H1 (cell line): ENCODE data around the gene RTCA. TPM values are rescaled to one million over a fixed set of nuclear protein-coding genes. Genes with fewer than 3 reads are reported as not detected.

Source experiments
- CTCF ChIA-PET: fragments of 300-600 bp; sonication (Branson Sonifier 250); formaldehyde crosslinking; loops from one replicate; lab custom pipeline; 2021; ENCODE audit not compliant: partially characterized antibody; lab: Charles Lee
- POLR2A ChIA-PET: fragments of 300-600 bp; sonication (Branson Sonifier 250); formaldehyde crosslinking; loops from one replicate; lab custom pipeline; 2021; ENCODE audit warnings: inconsistent platforms; ENCODE audit not compliant: partially characterized antibody; lab: Charles Lee
- DNase-seq, 2 experiments: peaks; one replicate each; pipeline versions ENCODE4 v3.0.0 to v3.0.0-alpha.2; 2010 to 2022; ENCODE audit warnings: low spot score in 2 of 2, low read depth in 1 of 2, mixed read lengths in 1 of 2
- FAIRE-seq: peaks from 2 replicates; lab custom pipeline; 2011; peaks lifted over from hg19 to GRCh38; lab: Jason Lieb, UNC
- H2AFZ ChIP-seq: 2 replicates; pipeline ENCODE4 v1.8.1; 2012; ENCODE audit warnings: low read length, inconsistent platforms
- H2AK5ac ChIP-seq: 2 replicates; pipeline ENCODE4 v1.6.1; 2013; ENCODE audit warnings: low read depth, low read length
- H2BK120ac ChIP-seq: replicated peaks from 2 replicates; pipeline ENCODE3; 2013; ENCODE audit warnings: low read depth, low read length, inconsistent platforms
- H2BK12ac ChIP-seq: 2 replicates; pipeline ENCODE4 v1.6.1; 2013; ENCODE audit warnings: low read depth, low read length
- H2BK15ac ChIP-seq: 2 replicates; pipeline ENCODE4 v1.6.1; 2013; ENCODE audit warnings: low read length
- H2BK20ac ChIP-seq: 2 replicates; pipeline ENCODE4 v1.6.1; 2013; ENCODE audit warnings: low read length
- H2BK5ac ChIP-seq: 2 replicates; pipeline ENCODE4 v1.6.1; 2013; ENCODE audit warnings: low read depth, low read length
- H3K14ac ChIP-seq: 2 replicates; pipeline ENCODE4 v1.6.1; 2013; ENCODE audit warnings: inconsistent platforms; ENCODE audit not compliant: insufficient read length
- H3K18ac ChIP-seq: 2 replicates; pipeline ENCODE4 v1.6.1; 2013; ENCODE audit warnings: low read length; ENCODE audit errors: extremely low read depth
- H3K23ac ChIP-seq: 2 replicates; pipeline ENCODE4 v1.6.1; 2013; ENCODE audit warnings: inconsistent platforms; ENCODE audit not compliant: insufficient read length
- H3K23me2 ChIP-seq: 2 replicates; pipeline ENCODE4 v1.6.1; 2013; ENCODE audit warnings: low read depth, low read length
- H3K27ac ChIP-seq: 2 replicates; pipeline ENCODE4 v1.6.1; 2011; ENCODE audit warnings: low read depth, low read length, inconsistent platforms
- H3K27me3 ChIP-seq, 4 experiments: replicated peaks in 1 of 4; 1 replicate in 1 of 4; 2 replicates in 3 of 4; pipeline versions ENCODE4 v1.6.1 to v1.8.1; 2011 to 2013; ENCODE audit warnings: low read length in 3 of 4, mild to moderate bottlenecking in 3 of 4, inconsistent platforms in 2 of 4, mixed read lengths in 2 of 4, moderate library complexity in 1 of 4; ENCODE audit not compliant: control insufficient read depth in 3 of 4, insufficient read depth in 3 of 4; ENCODE audit errors: extremely low read depth in 1 of 4
- H3K36me3 ChIP-seq, 4 experiments: 2 replicates each; pipeline versions ENCODE4 v1.6.1 to v1.8.1; 2011 to 2013; ENCODE audit warnings: mild to moderate bottlenecking in 4 of 4, low read length in 3 of 4, moderate library complexity in 2 of 4, control low read depth in 1 of 4, inconsistent platforms in 1 of 4; ENCODE audit not compliant: insufficient read depth in 4 of 4, control insufficient read depth in 2 of 4
- H3K4ac ChIP-seq: replicated peaks from 2 replicates; pipeline ENCODE3; 2013; ENCODE audit warnings: low read length, low read depth, mixed read lengths, inconsistent platforms; ENCODE audit not compliant: insufficient read length
- H3K4me1 ChIP-seq, 4 experiments: replicated peaks in 1 of 4; 1 replicate in 1 of 4; 2 replicates in 3 of 4; pipeline versions ENCODE4 v1.6.1 to v1.8.1; 2011 to 2013; ENCODE audit warnings: low read length in 3 of 4, inconsistent platforms in 2 of 4, mixed read lengths in 1 of 4; ENCODE audit not compliant: insufficient read depth in 4 of 4, control insufficient read depth in 3 of 4
- H3K4me2 ChIP-seq, 2 experiments: 2 replicates each; pipeline versions ENCODE4 v1.6.1 to v1.8.1; 2011 to 2013; ENCODE audit warnings: low read depth in 2 of 2, low read length in 2 of 2, control low read depth in 1 of 2, inconsistent platforms in 1 of 2, mild to moderate bottlenecking in 1 of 2; ENCODE audit not compliant: insufficient read depth in 1 of 2
- H3K4me3 ChIP-seq, 4 experiments: fragments of 200-600, 300-600 bp in 1 of 4; sonication (generic), shearing (Covaris generic), sonication (Bioruptor Twin) in 1 of 4; 2 replicates each; pipeline versions ENCODE4 v1.5.1 to v1.8.1; 2011 to 2016; ENCODE audit warnings: low read length in 4 of 4, low read depth in 3 of 4, control low read depth in 2 of 4, inconsistent platforms in 2 of 4, mild to moderate bottlenecking in 2 of 4, mixed read lengths in 1 of 4, moderate library complexity in 1 of 4; ENCODE audit not compliant: insufficient read depth in 2 of 4; ENCODE audit errors: extremely low read depth in 1 of 4
- H3K56ac ChIP-seq: replicated peaks from 2 replicates; pipeline ENCODE3; 2013; ENCODE audit warnings: low read depth, mild to moderate bottlenecking, mixed read lengths, low read length, inconsistent platforms; ENCODE audit not compliant: insufficient read length
- H3K79me1 ChIP-seq: 2 replicates; pipeline ENCODE4 v1.6.1; 2013; ENCODE audit warnings: low read depth, low read length, control low read depth
- H3K79me2 ChIP-seq, 2 experiments: 2 replicates each; pipeline versions ENCODE4 v1.6.1 to v1.8.1; 2012 to 2013; ENCODE audit warnings: low read length in 2 of 2, mild to moderate bottlenecking in 2 of 2, inconsistent platforms in 1 of 2; ENCODE audit not compliant: insufficient read depth in 2 of 2, control insufficient read depth in 1 of 2
- H3K9ac ChIP-seq, 4 experiments: replicated peaks in 1 of 4; 1 replicate in 1 of 4; 2 replicates in 3 of 4; pipeline versions ENCODE4 v1.6.1 to v1.8.1; 2011 to 2013; ENCODE audit warnings: low read depth in 3 of 4, low read length in 3 of 4, control low read depth in 2 of 4, mild to moderate bottlenecking in 2 of 4, moderate library complexity in 2 of 4, inconsistent platforms in 1 of 4; ENCODE audit errors: extremely low read depth in 1 of 4
- H3K9me3 ChIP-seq, 2 experiments: 2 replicates each; pipeline versions ENCODE4 v1.6.1 to v1.8.1; 2012 to 2013; ENCODE audit warnings: mild to moderate bottlenecking in 2 of 2, moderate library complexity in 2 of 2, control low read depth in 1 of 2, inconsistent platforms in 1 of 2, low read depth in 1 of 2, low read length in 1 of 2, mixed read lengths in 1 of 2; ENCODE audit not compliant: insufficient read depth in 2 of 2
- H4K20me1 ChIP-seq, 2 experiments: replicated peaks in 1 of 2; 2 replicates each; pipeline versions ENCODE3 to v1.8.1; 2011 to 2013; ENCODE audit warnings: inconsistent platforms in 2 of 2, low read length in 2 of 2, mild to moderate bottlenecking in 1 of 2; ENCODE audit not compliant: insufficient read depth in 2 of 2, control insufficient read depth in 1 of 2
- H4K5ac ChIP-seq: 2 replicates; pipeline ENCODE4 v1.6.1; 2013; ENCODE audit warnings: low read length, low read depth, mixed read lengths, inconsistent platforms; ENCODE audit not compliant: insufficient read length
- H4K8ac ChIP-seq: 2 replicates; pipeline ENCODE4 v1.8.0; 2013; ENCODE audit warnings: mild to moderate bottlenecking, moderate library complexity, low read length, inconsistent platforms; ENCODE audit not compliant: insufficient read depth; ENCODE audit errors: extremely low read depth
- H4K91ac ChIP-seq: replicated peaks from 2 replicates; pipeline ENCODE3; 2013; ENCODE audit warnings: low read length, mixed read lengths, inconsistent platforms; ENCODE audit not compliant: insufficient read length
- ASH2L ChIP-seq: fragments of 200-600, 300-600 bp; sonication (generic); IDR thresholded peaks from one replicate; pipeline ENCODE4 v1.7.1; 2017; ENCODE audit warnings: low read length
- GTF2F1 ChIP-seq: IDR thresholded peaks from 2 replicates; pipeline ENCODE4 v1.6.1; 2012; ENCODE audit warnings: low read depth, low read length, improper control_type of control experiment, borderline replicate concordance
- KDM1A ChIP-seq: fragments of 200-600, 300-600 bp; sonication (generic); IDR thresholded peaks from 2 replicates; pipeline ENCODE4 v1.7.1; 2016; ENCODE audit warnings: mild to moderate bottlenecking, low read length, borderline replicate concordance
- POU5F1 ChIP-seq: IDR thresholded peaks from 2 replicates; pipeline ENCODE4 v1.6.1; 2011; ENCODE audit warnings: low read depth, mild to moderate bottlenecking, low read length, moderate library complexity
- SAP30 ChIP-seq: fragments of 300-600 bp; sonication (generic); IDR thresholded peaks from 2 replicates; pipeline ENCODE4 v1.7.1; 2012; ENCODE audit warnings: low read length, moderate library complexity, mild to moderate bottlenecking, inconsistent platforms; ENCODE audit not compliant: insufficient read depth, insufficient replicate concordance
- SRF ChIP-seq: IDR thresholded peaks from 2 replicates; pipeline ENCODE4 v1.6.1; 2011; ENCODE audit warnings: mild to moderate bottlenecking, low read depth, low read length, moderate library complexity
- TEAD4 ChIP-seq: IDR thresholded peaks from 2 replicates; pipeline ENCODE4 v1.6.1; 2012; ENCODE audit warnings: low read depth, low read length, inconsistent platforms, mixed read lengths
- WGBS, 2 experiments: shearing (Covaris generic) in 1 of 2; methylation state at CpG; one replicate each; pipeline versions ENCODE4 v1.1.6 to v1.1.7; 2013 to 2015; ENCODE audit warnings: low lambda C conversion rate in 2 of 2, mixed read lengths in 2 of 2, inconsistent platforms in 1 of 2, low coverage in 1 of 2, missing lambda C conversion rate in 1 of 2; ENCODE audit not compliant: insufficient replicate concordance in 2 of 2, insufficient coverage in 1 of 2, insufficient read length in 1 of 2; ENCODE audit errors: extremely low coverage in 1 of 2, missing lambda C conversion rate in 1 of 2; 5-methylcytosine and 5-hydroxymethylcytosine counted together
- polyA plus RNA-seq, 7 experiments: library from polyadenylated mRNA; depleted of rRNA in 3 of 7; stranded (reverse) in 5 of 7; unstranded in 2 of 7; fragments of >200 nt in 5 of 7; fragments of 200-250 nt in 2 of 7; gene quantifications; 1 replicate in 5 of 7; 2 replicates in 1 of 7; 4 replicates in 1 of 7; pipeline versions ENCODE4 v1.2.1 to v1.2.3, GENCODE V29; 2011 to 2013; ENCODE audit warnings: missing spikeins in 2 of 7, mixed read lengths in 2 of 7
- total RNA-seq: library from RNA; stranded (reverse); fragmentation: NEBNext Ultra II Directional; extraction: Animal tissue kit (Norgen Biotek cat#: 25700); gene quantifications from 2 replicates; pipeline ENCODE4 v1.2.1, GENCODE V29; 2021
- TF ChIP-seq, protein P1 (sequence below), 3 experiments: IDR thresholded peaks; 1 replicate in 2 of 3; 2 replicates in 1 of 3; pipeline versions ENCODE4 v1.5.1 to v1.6.1; 2011; ENCODE audit warnings: low read length in 3 of 3, mild to moderate bottlenecking in 3 of 3, inconsistent platforms in 2 of 3, low read depth in 1 of 3, moderate library complexity in 1 of 3; ENCODE audit not compliant: insufficient read depth in 1 of 3; ENCODE audit errors: control extremely low read depth in 1 of 3

RTCA gene
- total and polyA plus RNA-seq, 2 of the 8 experiments (the other 6 are each of a cell fraction or from before 2014, with no cell fraction given): 13.8 to 31.6 TPM

DNA sequence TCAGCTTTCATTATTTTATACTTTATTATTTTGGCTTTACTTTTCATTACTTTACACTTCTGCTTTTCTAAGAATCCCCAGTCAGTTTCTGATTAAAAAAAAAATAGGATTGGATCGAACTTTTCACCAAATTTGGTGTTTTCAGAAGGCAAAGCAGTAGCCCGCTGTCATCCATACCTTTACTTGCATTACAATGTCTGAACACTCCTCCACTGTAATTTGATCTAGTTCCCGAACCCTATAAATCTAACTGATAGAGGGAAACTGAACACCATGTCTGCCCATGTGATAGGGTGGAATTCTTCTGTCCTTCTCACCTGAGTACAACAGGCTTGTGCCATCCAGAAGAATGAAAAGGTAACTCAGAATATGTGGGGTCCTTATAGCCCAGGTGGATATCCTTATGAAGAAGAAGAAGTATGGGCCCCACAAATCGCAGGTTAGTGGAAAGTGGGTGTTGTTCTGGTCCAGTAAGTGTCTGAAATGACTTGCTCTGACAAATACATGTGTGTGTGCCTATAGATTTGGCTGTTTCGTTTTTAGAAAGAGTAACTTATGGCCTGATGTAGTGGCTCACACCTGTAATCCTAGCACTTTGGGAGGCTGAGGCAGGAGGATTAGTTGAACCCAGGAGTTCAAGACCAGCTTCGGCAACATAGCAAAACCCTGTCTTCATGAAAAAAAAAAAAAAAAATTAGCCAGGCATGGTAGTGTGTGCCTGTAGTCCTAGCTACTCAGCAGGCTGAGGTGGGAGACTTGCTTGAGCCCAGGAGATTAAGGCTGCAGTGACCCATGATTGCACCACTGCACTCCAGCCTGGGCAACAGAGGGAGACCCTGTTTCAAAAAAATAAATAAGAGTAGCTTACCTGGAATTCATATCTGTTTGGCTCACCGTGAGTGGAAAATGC, 59.7 kb downstream of the RTCA start:
- Histone ChIP-seq H3K4me2 (peak overlapping the region; percentile 9 to 41; a peak in 2 of 4 replicates), H3K23me2 (no peaks in the 10 kb centered on the region; the same call in 1 of the 2 replicates), H4K20me1 (no peaks in the 10 kb centered on the region), H4K5ac (no peak overlapping the region), H3K27ac (no peak overlapping the region), H2BK5ac (no peak overlapping the region), H3K4me1 (peaks cover 0 to 10% (median 3%) of the 10 kb centered on the region in 4 experiments; a peak in 4 of 7 replicates), H2BK15ac (peak overlapping the region; percentile 83; the same call in 1 of the 2 replicates), H2BK120ac (no peak overlapping the region), H4K8ac (no peak overlapping the region), H3K36me3 (no peaks in the 10 kb centered on the region), H2AK5ac (no peak overlapping the region), H4K91ac (no peak overlapping the region), H3K56ac (no peak overlapping the region), H3K14ac (no peak overlapping the region), H2AFZ (no peak overlapping the region), H3K79me2 (no peaks in the 10 kb centered on the region), H3K4ac (no peak overlapping the region), H3K18ac (no peak overlapping the region), H2BK12ac (peak overlapping the region; percentile 61), H3K9me3 (no peaks in the 10 kb centered on the region; a peak in 1 of 4 replicates), H3K27me3 (no peaks in the 10 kb centered on the region), H3K23ac (no peak overlapping the region), H3K9ac (no peak overlapping the region), H2BK20ac (peak overlapping the region; percentile 57; the same call in 1 of the 2 replicates), H3K79me1 (no peaks in the 10 kb centered on the region), H3K4me3 (peak overlapping the region in 1 of 4 experiments; percentile 14; a peak in 1 of 8 replicates)
- WGBS, 2 experiments: 67% methylated on average over 7 of the region's 7 CpGs; no CpG with 5 or more reads in 1 of the 2 experiments
- DNase-seq (no peak), FAIRE-seq (peak; percentile 13)
- CTCF ChIA-PET: interaction anchor here (0.9 to 1.5 kb wide), 3 partner anchors 59 to 203 kb away, joined by 3 to 4 read pairs (median 4); partner anchors contain the start of gene RTCA
- POLR2A ChIA-PET: interaction anchor here (0.5 to 1.8 kb wide), 6 partner anchors 10 to 130 kb away, joined by 3 to 8 read pairs (median 3); partner anchors contain the start of gene CDC14A
- TF ChIP-seq POU5F1 (no peak), TEAD4 (no peak), SRF (peak; percentile 77), SAP30 (no peak), KDM1A (no peak), GTF2F1 (no peak), ASH2L (peak; percentile 28)
- TF ChIP-seq, protein P1, sequence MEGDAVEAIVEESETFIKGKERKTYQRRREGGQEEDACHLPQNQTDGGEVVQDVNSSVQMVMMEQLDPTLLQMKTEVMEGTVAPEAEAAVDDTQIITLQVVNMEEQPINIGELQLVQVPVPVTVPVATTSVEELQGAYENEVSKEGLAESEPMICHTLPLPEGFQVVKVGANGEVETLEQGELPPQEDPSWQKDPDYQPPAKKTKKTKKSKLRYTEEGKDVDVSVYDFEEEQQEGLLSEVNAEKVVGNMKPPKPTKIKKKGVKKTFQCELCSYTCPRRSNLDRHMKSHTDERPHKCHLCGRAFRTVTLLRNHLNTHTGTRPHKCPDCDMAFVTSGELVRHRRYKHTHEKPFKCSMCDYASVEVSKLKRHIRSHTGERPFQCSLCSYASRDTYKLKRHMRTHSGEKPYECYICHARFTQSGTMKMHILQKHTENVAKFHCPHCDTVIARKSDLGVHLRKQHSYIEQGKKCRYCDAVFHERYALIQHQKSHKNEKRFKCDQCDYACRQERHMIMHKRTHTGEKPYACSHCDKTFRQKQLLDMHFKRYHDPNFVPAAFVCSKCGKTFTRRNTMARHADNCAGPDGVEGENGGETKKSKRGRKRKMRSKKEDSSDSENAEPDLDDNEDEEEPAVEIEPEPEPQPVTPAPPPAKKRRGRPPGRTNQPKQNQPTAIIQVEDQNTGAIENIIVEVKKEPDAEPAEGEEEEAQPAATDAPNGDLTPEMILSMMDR (IDR thresholded peaks at IDR 0.05; ENCODE audit: control extremely low read depth in 1 of 3, insufficient read depth in 1 of 3, low read depth in 1 of 3, low read length in 3 of 3): no peak
